Measurements from ENCODE around the gene POLR3H. TPM values are rescaled to one million over a fixed set of nuclear protein-coding genes. Genes with fewer than 3 reads are reported as not detected.

The POLR3H gene
- total and polyA plus RNA-seq, 2 of the 4 experiments (the other 2 are of a cell fraction) = 37.8 to 67.8 TPM

DNA sequence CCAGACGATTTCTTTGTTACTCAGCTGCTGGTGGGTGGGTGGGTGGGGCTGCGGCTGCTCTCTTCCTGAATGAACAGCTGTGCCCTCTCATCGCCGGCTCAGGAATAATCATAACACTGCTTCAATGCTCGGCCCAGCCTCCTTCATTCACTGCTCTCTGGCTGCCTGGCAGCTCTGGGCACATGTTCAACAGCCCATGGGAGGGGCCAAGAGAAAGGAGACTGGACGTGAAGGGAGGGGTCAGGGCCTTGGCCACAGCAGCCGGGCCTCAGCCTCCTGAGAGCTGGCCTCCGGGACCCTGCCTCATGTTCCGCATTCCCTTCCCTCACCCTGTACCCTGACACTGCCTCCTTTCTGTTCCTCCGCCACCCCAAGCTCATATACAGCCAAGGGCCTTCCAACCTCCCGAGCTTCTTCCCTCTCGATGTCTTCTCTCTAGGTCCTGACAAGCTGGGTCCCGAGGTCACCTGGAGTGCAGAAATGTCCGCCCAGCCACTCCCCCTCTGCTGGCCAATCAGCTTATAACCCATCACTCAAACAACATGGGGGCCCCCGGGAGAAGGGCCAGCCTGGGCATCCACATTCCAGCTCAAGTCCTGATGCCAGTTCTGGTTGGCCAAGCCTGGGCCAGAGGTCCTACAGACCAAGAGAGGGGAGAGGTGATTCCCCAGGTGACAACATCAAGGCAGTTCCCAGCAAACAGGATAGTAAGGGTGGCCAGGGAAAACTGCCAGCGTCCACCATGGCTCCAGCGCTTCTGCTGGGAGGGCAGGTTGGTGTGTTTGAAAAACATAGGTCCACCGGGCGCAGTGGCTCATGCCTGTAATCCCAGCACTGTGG, 13.4 kb upstream of the POLR3H start (continued):
- TF ChIP-seq, protein P1, sequence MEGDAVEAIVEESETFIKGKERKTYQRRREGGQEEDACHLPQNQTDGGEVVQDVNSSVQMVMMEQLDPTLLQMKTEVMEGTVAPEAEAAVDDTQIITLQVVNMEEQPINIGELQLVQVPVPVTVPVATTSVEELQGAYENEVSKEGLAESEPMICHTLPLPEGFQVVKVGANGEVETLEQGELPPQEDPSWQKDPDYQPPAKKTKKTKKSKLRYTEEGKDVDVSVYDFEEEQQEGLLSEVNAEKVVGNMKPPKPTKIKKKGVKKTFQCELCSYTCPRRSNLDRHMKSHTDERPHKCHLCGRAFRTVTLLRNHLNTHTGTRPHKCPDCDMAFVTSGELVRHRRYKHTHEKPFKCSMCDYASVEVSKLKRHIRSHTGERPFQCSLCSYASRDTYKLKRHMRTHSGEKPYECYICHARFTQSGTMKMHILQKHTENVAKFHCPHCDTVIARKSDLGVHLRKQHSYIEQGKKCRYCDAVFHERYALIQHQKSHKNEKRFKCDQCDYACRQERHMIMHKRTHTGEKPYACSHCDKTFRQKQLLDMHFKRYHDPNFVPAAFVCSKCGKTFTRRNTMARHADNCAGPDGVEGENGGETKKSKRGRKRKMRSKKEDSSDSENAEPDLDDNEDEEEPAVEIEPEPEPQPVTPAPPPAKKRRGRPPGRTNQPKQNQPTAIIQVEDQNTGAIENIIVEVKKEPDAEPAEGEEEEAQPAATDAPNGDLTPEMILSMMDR (conservative IDR thresholded peaks at IDR 0.05; ENCODE audit: low read depth, low read length) = no peak

- no peak for TF ChIP-seq POLR2A (IDR thresholded peaks at IDR 0.05; ENCODE audit: low read depth, low read length)
- no peak for TF ChIP-seq CHD1 (IDR thresholded peaks at IDR 0.05; ENCODE audit: low read depth, low read length)
- no peak for TF ChIP-seq NFE2L2 (IDR thresholded peaks at IDR 0.05; ENCODE audit: low read depth, low read length)
- TF ChIP-seq MAZ (IDR thresholded peaks at IDR 0.05; ENCODE audit: borderline replicate concordance, low read depth, low read length) = no peak
- TF ChIP-seq SMC3 (IDR thresholded peaks at IDR 0.05; ENCODE audit: low read depth, low read length) = no peak
- TF ChIP-seq RFX5 (IDR thresholded peaks at IDR 0.05; ENCODE audit: low read depth, low read length) = no peak
- no peak for TF ChIP-seq RCOR1 (IDR thresholded peaks at IDR 0.05; ENCODE audit: insufficient replicate concordance, low read length)
- TF ChIP-seq CEBPB (IDR thresholded peaks at IDR 0.05; ENCODE audit: low read depth, low read length) = no peak
- TF ChIP-seq MXI1 (IDR thresholded peaks at IDR 0.05; ENCODE audit: borderline replicate concordance, low read depth, low read length) = no peak
- no peak for TF ChIP-seq RAD21 (IDR thresholded peaks at IDR 0.05; ENCODE audit: low read length)
- no peak for TF ChIP-seq BHLHE40 (IDR thresholded peaks at IDR 0.05; ENCODE audit: low read depth, low read length)
- in situ Hi-C loops (cut with MboI; ENCODE audit: low sequenced_read_pairs) (no loop called here), intact Hi-C loops (cut with micrococcal nuclease) (no loop called here), dilution Hi-C loops (cut with HindIII; ENCODE audit: low sequenced_read_pairs, unreplicated experiment) (no loop called here)
- H3K4me2 ChIP-seq (ENCODE audit: low read depth, low read length) = no peak overlapping the region
- peak overlapping the region; percentile 98 for H3K56ac ChIP-seq (ENCODE audit: extremely low read depth, insufficient read depth, low read length)
- H3K4me3 ChIP-seq (ENCODE audit: insufficient read depth, low read depth, low read length) = no peak overlapping the region
- no peaks in the 10 kb centered on the region; the same call in 1 of the 2 replicates for H4K20me1 ChIP-seq (ENCODE audit: insufficient read depth, low read length)
- peak overlapping the region; percentile 76 for H2AFZ ChIP-seq (replicated peaks; ENCODE audit: low read length, poor library complexity)
- DNase-seq (no peak), ATAC-seq (ENCODE audit: low read depth) (no peak)
- peak overlapping the region; percentile 97 for H3K14ac ChIP-seq (replicated peaks; ENCODE audit: low read depth, low read length)
- peak overlapping the region; percentile 100 for H2BK15ac ChIP-seq (ENCODE audit: low read depth, low read length)
- peaks cover 25% of the 10 kb centered on the region for H3K9me1 ChIP-seq (ENCODE audit: insufficient read depth, low read length)
- no peaks in the 10 kb centered on the region for H3K9me3 ChIP-seq (ENCODE audit: control insufficient read depth, insufficient read depth, low read length)
- H3K27me3 ChIP-seq (ENCODE audit: control insufficient read depth, insufficient read depth, low read length) = no peaks in the 10 kb centered on the region
- peak overlapping the region; percentile 99 for H4K5ac ChIP-seq (ENCODE audit: low read depth, low read length)
- H3K4ac ChIP-seq (ENCODE audit: low read depth, low read length) = peak overlapping the region; percentile 100
- no peak overlapping the region for H3K9ac ChIP-seq (ENCODE audit: low read depth, low read length)
- peak overlapping the region; percentile 96 to 98 for H4K8ac ChIP-seq (ENCODE audit: low read depth in 2 of 2, low read length in 2 of 2)
- no TSS peak for BruUV-seq (replicated peaks)
- H3K18ac ChIP-seq (ENCODE audit: low read depth, low read length) = peak overlapping the region; percentile 98
- ChIA-PET CTCF (interaction anchor here (1.2 to 2.2 kb wide), 2 partner anchors 13 to 153 kb away, joined by 4 to 8 read pairs; partner anchors contain the start of gene POLR3H), POLR2A (ENCODE audit: unreplicated experiment) (no interaction called here)
- peak overlapping the region; percentile 99 for H3K27ac ChIP-seq (ENCODE audit: insufficient read depth, low read length)
- H3K36me3 ChIP-seq (ENCODE audit: control insufficient read depth, insufficient read depth, low read length) = no peaks in the 10 kb centered on the region
- peaks cover 4 to 43% of the 10 kb centered on the region in 2 experiments; a peak in 3 of 4 replicates for H3K79me1 ChIP-seq (ENCODE audit: low read depth in 1 of 2, low read length in 2 of 2)
- H2BK20ac ChIP-seq (ENCODE audit: low read depth, low read length) = peak overlapping the region; percentile 100
- 80% methylated on average over 3 of the region's 10 CpGs; no CpG with 5 or more reads in 1 of the 2 experiments for WGBS, 2 experiments (ENCODE audit: extremely low coverage in 2 of 2, insufficient read length in 1 of 2)
- peak overlapping the region; percentile 100 for H2BK120ac ChIP-seq (ENCODE audit: low read depth, low read length)
- H3K23ac ChIP-seq (ENCODE audit: low read depth, low read length) = peak overlapping the region; percentile 98
- peak overlapping the region; percentile 100 for H4K91ac ChIP-seq (ENCODE audit: insufficient read depth, low read depth, low read length)
- H2BK5ac ChIP-seq (ENCODE audit: low read depth, low read length, poor library complexity, severe bottlenecking) = peak overlapping the region; percentile 97
- H2AK5ac ChIP-seq (ENCODE audit: low read depth, low read length) = peak overlapping the region; percentile 100
- peak overlapping the region; percentile 98 for H2AK9ac ChIP-seq (replicated peaks; ENCODE audit: low read depth, low read length, poor library complexity)
- H3K4me1 ChIP-seq (ENCODE audit: control insufficient read depth, insufficient read depth, low read length) = peaks cover 26% of the 10 kb centered on the region
Observed at GRCh38 chr22:41556561-41556960, 12.3 kb upstream of the POLR3H start.
